HS-27A (cell line): ENCODE measurements around the gene MRPL12.
"Not testable (repeated sequence)": the region's sequence is repeated elsewhere in the genome, so short reads cannot be mapped to it uniquely, and the experiment has no call there.

ENCODE experiments used
- DNase-seq: peaks from one replicate; pipeline ENCODE4 v3.0.0-alpha.2; 2012; ENCODE audit warnings: low read depth, missing footprints

The MRPL12 gene

DNA sequence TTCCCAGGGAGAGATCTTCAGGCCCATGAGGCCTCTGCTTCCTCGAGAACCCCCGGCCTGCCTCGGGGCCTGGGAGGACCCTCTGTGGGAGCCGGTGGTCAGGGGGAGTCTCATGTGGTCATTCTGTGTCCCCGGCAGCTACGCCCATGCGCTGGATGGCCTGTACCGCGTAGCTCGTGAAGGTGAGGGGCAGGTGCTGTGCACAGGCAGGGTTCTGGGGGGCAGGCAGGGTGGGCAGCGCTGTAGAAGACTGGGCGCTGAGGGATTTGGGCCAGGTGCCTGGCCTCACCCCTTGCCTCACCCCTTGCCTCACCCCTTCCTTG is 13.5 kb downstream of the MRPL12 start:
- DNase-seq = no peak

DNA sequence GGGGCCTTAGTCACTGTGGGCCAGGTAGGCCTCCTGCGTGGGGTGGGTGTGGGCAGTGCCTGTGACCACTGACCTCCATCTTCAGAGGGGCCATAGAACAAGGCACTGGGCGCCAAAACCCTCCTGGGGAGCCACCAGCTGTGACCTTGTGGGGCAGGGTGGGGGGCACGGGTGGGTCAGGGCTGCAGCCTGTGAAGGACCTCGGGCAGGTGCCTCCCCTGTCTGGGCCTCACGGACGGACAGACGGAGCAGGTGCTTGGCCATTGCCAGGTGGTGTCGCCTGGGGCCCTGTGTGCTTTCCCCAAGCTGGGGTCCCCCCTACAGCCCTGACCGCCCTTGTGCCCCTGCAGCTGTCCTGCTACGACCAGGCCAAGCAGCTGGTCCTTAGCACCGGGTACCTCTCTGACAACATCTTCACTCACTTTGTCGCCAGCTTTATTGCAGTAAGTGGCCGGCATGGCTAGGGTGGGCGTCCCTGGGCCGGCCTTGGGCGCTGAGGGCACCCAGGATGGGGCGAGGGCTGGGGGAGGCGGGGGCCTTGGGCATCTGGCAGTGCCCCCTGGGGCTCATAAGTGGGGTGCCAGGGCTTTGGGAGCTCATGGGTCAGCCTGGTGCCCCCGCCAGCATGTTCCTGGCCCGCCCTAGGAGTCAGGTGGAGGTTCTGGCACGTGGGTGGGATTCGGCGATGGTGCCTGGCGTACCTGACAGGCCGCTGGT is 14.0 kb downstream of the MRPL12 start:
- no peak for DNase-seq

DNA sequence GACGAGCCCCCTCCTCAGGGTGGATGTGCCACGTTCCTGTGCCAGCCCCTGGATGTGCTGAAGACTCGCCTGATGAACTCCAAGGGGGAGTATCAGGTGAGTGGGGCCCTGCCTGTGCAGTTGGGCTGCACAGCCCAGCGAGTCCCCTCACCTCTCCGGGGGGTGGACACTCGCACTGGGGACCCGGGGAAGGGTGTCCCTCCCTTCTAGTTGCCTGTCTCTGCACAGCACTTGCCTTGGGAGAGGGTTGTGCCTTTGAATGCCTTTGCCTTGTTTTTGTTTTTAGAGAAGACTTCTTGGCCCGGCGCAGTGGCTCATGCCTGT is 14.6 kb downstream of the MRPL12 start:
- DNase-seq = no peak

DNA sequence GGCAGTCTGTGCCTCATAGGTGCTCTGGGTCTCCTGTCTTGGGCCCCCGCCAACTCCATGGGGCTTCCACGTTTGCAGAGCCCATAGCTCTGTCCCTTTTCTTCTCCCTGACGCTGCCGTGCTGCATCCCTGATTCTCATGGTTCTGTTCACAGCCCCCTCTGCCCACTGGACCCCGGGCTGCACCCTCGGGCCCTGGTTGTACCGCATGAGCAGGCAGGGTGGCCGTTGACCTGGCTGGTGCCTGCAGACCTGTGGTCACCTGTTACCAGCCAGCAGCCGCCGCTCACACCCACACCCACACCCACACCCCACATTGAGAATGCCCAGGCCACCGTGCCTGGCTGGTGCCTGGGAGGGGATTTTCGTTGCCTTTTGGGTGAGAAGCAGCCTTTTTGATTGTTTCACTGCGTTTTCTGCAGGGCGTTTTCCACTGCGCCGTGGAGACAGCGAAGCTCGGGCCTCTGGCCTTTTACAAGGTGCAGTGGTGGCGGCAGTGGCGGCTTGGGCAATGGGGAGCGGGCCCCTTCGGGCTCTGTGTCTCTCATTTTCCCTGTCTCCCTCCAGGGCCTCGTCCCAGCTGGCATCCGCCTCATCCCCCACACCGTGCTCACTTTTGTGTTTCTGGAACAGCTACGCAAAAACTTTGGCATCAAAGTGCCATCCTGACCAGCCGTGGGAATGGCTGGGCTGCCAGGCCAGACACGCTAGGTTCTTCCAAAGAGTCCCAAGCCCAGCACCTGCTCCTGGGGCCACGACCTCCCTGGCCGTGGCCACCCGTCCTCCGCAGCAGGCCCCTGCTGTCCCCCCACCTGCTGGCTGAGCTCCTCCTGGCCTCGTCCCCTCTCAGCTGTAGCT is 16.5 kb downstream of the MRPL12 start:
- DNase-seq = no peak

DNA sequence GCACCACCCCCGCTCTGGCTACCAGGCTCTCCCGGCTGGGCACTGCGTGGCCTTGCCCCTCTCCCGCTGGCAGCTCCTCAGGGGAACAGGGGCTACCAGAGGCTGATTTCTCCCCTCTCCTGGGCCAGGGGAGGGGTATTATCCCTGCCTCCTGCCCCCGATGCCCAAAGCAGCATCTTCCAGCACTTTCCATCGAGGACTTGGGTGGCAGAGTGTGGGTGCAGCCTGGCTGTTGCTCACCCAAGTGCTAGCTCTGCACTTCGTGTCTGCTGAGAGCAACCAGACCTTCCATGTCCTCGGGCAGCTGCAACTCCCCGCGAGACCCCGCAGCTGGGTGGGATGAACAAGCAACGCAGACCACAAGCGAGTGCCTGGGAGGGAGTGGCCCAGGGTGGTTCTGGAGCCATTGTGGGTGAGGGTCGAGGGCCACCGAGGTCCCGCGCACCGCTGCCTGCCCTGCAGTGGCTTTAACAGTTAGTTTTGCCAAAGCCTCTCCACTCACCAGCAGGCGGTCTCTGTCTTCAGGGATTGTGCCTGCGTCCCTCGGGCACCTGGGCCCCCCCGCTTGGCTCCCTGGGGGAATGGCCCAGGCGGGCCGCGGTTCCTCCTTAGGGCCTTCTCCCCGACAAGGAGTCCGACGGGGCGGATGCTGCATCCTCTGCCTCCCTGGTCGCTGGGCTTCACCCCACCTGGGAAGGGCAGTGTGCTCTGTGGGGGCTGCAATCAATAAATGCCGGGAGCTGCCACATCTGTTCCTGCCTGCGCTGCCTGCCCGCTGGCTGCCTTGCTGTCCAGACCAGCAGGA is 17.3 kb downstream of the MRPL12 start:
- no peak for DNase-seq

DNA sequence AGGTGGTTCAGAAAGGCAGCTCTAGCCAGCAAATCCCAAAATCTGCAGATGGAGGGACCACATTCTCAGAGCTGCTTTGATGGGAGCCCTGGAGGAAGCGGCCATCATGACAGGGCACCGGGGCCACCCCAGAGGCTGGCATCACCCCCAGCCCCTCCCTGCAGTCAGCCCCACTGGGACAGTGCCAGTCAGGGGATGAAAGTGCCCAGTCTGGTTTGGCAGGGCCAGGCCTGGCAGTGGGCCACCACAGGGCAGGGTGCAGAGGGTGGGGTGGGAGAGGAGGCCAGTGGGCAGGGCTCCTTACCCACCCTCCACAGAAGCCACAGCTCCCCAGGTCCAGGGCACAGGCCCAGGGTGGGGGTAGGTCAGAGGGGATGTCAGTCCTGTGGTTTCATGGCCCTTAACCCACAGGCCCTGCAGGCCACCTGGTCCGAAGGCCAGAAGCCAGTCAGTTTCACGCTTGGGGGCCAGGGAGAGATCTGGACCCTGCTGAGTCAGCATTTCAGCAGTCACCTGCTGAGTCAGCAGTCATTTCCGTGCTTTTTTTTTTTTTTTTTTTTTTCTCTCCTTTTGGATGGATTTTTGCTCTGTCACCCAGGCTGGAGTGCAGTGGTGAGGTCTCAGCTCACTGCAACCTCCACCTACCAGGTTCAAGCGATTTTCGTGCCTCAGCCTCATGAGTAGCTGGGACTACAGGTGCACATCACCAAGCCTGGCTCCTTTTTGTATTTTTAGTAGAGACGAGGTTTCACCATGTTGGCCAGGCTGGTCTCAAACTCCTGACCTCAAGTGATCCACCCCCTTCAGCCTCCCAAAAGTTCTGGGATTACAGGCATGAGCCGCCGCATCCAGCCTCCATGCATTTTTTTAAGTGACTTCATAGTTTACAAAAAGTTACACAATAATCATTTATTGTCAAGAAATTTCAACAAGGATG is 19.3 kb downstream of the MRPL12 start:
- no peak for DNase-seq

DNA sequence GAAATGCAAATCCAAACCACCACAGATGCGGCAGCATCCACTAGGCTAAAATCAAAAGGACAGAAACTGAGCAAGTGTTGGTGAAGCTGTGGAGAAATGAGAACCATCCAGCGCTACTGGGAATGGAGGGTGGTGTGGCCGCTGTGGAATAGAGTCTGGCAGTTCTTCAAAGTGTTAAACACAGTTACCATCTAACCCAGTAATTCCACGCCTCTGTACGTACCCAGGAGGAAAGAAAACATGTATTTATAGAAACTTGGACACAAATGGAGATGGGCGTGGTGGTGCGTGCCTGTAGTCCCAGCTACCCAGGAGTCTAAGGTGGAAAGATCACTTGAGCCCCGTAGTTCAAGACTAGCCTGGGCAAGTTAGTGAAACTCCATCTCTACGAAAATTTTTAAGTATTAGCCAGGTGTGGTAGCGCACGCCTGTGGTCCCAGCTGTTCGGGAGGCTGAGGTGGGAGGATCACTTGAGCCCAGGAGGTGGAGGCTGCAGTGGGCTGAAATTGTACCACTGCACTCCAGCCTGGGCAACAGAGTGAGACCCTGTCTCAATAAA is 20.6 kb downstream of the MRPL12 start:
- no peak for DNase-seq

DNA sequence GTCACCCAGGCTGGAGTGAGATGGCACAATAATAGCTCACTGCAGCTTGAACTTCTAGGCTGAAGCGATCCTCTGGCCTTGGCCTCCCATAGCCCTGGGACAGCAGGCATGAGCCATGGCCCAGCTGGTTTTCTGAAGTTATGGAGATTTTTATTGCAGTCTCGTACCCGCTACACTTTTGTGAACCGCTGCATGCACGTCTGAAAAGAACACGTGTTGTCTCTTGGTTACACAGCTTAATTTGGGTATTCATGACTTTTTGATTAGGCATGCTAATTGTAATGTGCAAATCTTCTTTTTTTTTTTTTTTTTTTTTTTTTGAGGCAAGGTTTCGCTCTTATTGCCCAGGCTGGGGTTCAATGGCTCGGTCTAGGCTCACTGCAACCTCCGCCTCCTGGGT is 22.3 kb downstream of the MRPL12 start:
- DNase-seq = no peak

DNA sequence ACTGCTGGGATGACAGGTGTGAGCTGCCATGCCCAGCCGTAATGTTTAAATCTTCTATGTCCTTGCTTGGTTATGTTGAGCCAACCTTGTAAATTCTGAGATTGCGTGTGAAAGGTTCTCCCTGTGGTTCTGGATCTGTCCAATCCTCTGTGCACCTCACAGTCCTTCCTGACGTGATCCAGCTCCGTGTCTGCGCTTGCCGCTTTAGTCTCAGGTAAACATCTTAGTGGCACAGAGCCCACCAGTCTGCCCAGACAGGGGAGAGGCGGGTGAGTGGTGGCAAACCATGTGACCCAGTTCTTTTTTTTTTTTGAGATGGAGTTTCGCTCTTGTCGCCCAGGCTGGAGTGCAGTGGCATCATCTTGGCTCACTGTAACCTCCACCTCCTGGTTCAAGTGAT is 22.8 kb downstream of the MRPL12 start:
- no peak for DNase-seq

DNA sequence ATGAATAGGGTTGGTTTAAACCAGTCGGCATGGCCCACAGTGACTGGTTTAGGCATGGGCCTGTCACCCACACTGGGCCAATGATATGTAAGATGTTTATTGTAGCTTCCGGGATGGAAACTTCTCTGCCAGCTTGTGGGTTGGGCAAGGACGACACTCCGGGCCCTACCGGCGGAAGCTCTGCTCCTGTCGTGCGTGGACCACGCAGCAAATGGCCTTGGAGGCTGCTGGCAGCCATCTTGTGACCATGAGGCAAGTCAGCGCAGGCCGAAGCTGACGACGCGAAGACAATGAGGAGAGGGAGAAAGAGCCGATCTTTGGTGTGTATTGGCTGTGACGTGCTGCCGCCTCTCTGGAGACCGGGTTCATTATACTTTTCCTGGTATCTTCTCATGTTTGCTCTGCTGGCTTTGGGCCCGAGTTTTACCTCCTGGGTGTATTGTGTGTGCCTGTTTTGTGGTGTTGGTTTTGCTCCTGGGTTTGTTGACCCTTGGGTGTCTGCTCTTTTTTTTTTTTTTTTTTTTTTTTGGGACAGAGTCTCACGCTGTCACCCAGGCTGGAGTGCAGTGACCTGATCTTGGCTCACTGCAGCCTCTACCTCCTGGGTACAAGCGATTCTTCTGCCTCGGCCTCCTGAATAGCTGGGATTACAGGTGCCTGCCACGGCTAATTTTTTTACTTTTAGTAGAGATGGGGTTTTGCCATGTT is 24.3 kb downstream of the MRPL12 start:
- no peak for DNase-seq

DNA sequence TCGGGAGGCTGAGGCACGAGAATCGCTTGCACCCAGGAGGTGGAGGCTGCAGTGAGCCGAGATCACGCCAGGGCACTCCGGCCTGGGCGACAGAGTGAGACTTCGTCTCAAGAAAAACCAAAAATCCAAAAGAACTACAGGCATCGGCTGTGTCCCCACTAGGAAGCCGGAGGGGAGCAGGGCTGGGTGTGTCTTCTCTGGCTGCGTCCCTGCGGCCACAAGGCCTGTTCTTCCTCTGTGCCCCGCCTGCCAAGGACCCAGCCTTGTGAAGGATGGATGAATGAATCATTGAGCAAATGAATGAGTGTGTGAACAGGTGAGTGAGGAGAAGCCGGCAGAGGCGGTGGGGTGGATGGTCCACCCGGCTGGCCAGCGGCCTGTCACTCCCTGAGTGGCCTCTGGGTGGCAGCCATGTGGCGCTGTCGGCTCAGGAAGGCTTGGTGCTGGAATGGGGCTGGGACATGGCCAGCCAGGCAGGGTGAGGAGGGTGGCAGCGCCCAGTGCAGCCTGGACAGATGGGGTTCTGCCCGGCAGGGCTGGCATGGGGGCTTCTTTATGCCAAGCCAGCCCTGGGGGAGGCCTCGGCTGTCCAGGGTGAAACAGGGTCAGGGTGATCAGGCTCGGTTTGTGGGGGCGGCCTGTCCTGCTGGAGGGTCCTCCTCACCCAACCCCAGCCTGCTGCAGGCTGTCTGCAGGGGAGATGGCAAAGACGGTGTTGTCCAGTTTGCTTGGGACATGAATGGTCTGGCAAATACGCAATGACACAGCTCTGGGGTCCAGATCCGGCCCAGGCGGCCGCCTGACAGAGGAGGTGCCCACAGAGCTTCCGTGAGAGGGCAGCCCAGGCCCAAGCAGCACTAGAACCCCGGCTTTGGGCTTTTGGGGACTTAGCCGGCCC is 30.6 kb downstream of the MRPL12 start:
- DNase-seq = no peak

DNA sequence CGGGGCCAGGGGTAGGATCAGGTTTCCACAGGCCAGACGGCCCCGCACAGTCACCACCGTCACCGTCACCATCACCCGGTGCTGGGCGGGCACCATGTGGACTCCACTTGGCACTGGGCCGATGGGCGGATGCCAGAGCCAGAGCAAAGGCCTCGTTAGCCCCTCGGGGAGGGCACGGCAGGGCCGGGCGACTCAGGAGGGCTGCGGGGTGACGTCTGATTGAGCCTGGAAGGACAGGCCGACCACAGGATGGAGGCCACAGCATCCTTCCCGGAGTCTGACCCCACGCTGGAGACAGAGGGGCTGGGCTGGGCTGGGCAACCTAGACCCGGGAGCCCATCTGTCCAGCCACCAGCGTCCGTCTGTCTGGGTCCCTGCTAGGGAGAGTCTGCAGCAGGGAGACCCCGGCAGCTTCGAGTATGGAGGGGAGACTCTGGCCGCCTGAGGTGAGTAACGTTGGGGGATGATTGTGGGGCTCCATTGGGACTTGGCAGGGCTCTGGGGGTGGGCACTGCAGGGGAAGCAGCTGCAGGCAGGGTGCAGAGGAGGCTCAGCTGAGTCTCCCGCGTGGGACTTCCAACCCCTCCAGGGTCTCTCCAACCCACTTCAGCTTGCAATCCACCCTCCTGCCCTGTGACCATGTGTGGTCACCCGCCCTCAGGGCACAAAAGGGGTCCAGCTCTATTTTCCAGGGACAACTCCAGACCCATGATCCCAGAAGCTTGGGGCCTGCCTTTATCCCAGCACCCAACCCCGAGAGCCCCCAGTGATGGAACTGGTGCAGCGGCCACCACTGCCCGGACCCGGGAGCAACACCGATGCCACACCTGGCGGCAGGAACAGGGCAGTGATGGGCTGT is 31.5 kb downstream of the MRPL12 start:
- no peak for DNase-seq

DNA sequence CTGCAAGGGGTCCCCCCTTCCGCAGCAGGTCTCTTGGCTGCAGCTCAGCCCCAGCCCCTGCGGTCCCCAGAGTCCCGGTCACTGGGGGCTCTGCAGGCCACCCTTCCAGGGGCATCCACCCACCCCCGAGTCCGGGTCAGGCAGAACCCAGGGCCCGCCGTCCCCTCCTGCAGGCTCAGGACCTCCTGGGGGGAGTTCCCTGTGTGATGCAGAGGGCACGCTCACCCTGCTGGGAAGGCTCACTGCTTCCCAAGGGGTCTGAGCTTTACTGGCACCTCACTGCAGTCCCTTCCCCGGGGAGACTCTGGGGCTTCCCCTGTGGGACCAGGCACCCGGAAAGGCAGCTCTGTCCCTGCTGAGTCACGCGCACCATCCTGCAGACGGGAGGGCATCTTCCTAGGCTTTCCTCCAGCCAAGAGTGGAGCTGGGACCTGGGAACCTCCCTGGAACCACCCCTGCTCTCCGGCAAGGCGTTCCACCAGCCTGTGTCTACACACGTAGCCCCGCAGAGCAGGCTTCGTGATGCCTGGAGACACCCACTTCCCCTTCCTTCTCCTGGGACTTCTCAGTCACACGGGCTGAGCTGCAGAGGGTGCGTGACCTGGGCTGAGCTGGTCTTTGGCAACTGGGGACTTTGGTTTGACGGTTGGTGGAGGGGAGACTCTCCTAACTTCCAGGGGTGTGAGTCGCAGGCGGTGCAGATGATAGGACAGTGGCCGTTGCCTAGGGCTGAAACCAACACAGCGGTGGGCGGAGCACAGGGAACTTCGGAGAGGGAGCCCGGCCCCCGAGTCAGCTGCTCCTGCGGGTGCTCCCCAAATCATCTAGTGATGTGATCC is 32.3 kb downstream of the MRPL12 start:
- DNase-seq = no peak

DNA sequence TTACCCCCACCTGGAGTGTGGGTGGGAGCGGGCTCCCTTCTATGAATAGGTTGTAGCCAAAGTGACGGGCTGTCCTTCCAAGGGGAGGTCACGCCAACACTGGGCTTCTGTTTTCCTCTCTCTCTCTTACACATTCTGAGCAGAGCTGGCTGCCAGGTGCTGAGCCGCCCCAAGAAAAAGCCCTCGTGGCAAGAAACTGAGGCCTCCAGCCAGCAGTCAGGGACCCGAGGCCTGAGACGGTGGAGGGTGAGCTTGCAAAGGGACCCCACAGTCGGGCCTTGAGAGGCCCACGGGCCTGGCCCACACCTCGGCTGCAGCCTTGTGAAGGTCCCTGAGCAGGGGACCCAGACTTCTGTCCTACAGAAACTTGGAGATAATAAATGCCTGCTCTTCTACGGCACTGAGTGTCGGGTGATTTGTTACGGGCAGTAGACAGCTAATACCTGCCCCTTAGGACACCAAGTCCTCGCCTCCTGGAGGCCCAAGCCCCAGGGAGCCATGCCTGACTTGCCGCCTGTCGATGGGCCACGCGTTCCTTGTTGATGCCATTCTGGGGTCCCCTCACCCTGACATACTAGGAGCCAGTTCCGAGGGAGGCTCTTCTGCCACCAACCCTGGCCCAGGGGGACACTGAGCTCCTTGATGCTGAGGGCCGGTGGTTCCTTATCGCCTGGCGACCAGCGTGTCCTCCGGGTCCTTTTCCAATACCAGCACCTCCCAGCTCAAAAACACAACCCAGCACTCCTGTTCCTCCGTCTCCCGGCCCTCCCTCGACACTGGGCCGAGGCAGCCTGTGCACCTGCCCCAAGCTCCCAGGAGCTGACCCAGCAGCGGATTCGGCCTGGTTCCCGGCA is 35.0 kb downstream of the MRPL12 start:
- no peak for DNase-seq

DNA sequence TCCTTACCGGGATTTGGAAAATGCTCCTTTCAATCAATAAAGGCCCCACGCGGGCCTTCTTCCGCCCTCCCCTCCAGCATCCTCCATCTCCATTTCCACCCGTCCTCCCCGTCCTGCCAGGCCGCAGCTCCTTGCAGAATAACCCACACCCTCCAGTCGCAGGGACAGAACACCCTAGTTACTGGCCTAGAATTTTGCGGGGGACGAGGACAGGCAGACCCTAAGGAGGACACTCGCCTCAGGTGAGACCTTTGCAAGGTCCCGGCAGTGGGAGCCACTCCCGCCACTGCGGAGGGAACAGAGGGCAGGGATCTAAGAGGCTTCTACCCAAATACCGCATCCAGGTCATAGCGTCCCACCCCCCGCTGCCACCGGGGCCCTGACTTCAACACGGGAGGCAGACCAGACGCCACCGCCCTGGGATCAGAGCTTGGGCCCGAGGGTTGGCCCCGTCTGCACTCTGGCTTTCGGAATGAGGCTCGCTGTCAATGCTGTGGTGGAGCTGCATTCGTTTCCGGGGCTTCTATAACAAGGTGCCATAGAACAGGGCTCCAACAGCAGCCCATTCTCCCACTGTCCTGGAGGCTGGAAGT is 35.7 kb downstream of the MRPL12 start:
- DNase-seq = no peak

DNA sequence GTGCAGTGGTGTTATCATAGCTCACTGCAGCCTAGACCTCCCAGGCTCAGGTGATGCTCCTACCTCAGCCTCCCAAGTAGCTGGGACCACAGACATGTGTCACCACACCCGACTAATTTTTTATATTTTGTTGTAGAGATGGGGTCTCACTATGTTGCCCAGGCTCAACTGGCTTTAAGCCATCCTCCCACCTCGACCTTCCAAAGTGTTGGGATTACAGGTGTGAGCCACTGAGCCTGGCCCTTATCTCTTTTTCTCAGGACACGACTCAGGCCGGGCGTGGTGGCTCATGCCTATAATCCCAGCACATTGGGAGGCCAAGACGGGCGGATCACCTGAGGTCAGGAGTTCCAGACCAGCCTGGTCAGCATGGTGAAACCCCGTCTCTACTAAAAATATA is 36.4 kb downstream of the MRPL12 start:
- DNase-seq = not testable (repeated sequence)
